GM19455 (cell line): ENCODE results near the gene ASF1B.
"Not testable (repeated sequence)": the region's sequence is repeated elsewhere in the genome, so short reads cannot be mapped to it uniquely, and the experiment has no call there.

ENCODE experiments used
- ATAC-seq: cut with Tn5 transposase; IDR thresholded peaks from one replicate; pipeline ENCODE4 v1.9.1; 2021; ENCODE audit not compliant: unreplicated experiment

The ASF1B gene

GRCh38 chr19:14160017-14160703, 23.8 kb upstream of the ASF1B start:
- no peak for ATAC-seq

DNA sequence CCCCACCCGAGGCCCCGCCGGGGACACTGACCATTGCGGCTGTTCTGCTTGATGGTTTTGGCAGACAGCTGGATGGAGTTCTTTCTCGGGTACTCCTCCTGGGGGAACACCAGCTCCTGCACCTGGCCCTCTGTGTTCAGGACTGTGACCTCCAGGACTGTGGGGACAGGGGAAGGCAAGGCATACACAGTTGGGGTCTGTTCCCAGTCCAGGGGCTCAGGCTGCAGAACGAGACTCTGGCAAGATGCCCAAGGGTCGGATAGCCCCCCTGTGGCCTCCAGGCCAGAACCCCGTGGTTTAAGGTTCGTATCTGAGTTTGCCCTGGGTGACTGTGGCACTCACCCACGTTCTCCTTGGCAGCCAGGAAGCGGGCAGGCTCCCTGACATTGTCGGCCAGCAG, 22.7 kb upstream of the ASF1B start:
- no peak for ATAC-seq

DNA sequence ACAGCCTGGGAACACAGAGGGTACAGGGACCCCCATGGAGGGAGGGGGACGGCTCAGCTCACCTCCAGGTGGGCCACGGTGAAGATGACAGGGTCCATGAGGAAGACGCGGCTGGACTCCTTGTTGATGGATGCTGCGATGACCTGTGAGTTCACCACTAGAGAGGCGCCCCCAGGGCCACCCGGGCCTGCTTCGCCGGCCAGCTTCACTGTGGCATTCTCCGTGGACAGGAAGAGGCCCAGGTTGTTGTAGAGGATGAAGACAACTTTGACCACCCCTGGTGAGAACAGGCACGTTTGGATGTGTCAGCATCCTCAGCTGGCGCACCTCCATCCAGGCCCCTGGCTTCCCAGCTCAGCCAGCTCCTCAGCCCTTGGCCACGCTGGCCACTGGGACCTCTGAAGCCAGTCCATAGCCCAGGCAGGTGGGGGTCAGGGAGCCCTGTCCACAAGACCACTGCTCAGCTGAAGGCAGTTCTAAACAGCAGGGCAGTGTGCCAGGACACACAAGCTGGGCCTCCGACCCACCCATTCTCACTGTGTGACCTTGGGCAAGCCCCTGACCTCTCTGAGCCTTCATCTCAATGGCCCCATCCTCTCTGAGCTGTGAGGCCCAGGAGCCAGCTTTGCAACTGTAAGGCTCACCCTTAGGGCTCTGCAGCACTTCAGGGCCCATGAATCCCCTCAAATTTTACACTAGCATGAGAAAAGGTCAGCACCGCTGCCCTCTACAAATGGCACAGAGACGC, 22.1 kb upstream of the ASF1B start:
- no peak for ATAC-seq

DNA sequence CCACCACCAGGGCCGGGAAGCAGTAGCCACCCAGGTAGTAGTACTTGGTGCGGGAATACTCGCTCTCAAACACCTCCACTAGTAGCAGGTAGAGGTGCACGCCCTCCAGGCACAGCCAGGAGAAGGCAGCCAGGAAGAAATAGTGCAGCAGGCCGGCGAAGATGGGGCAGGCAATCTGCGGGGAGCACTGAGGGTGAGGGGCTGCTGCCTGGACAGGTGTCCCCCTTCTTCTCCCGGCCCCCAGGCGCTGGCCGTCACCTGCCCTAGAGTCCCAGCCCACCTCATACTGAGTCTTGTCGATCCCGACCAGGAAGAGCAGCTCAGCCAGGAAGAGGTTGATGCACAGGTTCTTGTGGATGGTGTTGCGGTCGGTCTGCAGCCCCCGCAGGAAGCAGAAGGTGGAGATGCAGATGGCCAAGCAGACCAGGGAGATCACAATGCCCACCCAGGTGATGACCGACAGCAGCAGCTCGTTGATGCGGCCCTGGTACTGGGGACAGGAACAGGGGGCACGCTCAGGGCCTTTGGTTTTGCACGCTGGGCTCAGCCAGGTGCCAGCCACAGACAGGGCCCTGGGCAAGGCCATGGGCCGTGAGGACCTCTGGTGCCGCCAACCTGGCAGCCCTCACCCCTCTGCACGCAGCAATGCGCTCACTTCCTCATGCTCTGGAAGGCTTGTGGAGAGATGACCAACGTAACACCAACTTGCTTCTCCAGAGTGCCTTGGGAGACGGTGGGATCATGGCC, 20.8 kb upstream of the ASF1B start:
- no peak for ATAC-seq

- ATAC-seq: no peak
These were observed 19.7 kb upstream of the ASF1B start for GRCh38 chr19:14156122-14156521.

GRCh38 chr19:14155371-14155770, 19.0 kb upstream of the ASF1B start:
- no peak for ATAC-seq

GRCh38 chr19:14152713-14153112, 16.3 kb upstream of the ASF1B start:
- no peak for ATAC-seq

DNA sequence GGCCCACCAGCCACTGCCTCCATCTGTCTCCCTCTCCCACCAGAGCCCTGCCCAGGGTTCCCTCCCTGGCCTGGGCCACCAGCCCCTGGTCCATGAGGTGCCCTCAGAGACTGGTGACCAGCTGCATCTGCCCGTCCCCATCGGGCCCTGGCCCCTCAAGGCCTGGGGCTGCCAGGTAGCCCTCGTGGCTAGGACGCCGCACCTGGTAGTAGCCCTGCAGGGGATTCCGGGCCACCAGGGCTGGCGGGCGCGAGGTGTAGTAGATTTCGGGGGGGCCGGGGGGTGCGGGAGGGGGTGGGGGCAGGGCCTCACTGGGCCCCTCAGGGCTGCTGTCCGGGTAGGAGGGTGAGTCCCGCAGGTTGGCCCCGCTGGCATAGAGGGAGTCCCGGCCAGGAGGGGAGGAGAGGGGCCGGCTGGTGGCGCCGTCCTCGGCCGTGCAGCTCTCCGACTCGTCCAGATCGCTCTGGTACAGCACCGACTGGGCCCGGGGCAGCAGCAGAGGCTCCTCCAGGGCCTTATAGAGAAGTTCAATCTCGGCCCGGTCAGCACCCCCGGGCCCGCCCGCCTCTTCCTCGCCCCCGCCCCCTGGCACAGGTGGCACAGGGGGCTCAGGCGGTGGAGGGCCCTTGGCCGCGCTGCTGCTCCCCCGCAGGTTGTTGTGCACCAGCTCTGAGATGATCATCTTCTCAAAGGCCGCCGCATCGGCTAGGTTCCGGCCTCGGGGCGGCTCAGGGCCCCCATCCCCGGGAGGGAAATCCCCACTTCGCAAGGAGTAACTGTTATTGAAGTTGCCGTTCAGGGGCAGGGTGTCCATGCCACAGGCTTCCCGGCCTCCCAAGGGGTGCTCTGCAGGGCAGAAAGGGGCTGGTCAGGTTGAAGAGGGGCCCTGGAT, 14.6 kb upstream of the ASF1B start:
- ATAC-seq: no peak

- no peak for ATAC-seq
These were observed 13.8 kb upstream of the ASF1B start for GRCh38 chr19:14150041-14150769.

DNA sequence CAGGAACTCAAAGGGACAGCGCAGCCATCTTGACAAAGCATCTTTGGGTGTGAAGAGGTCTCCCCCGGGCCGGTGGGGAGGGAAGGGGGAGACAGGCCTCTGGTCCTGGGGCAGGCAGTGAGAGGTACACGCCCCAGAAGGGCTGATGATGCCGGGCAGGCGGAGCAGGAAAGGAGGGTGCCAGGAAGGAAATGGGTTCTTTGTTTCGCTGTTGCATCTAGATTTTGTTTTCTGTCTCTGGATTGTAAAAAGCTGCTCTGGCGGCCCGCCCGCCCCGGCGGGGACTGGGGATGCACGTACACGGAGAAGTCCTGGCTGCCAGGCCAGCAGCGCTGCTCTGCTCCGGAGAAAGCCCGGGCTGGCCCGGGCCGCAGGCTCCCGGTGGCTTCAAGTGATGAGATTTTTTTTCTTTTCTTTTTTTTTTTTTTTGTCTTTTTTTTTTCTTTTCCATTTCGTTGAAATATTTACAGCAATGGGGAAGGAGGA, 13.2 kb upstream of the ASF1B start:
- no peak for ATAC-seq

DNA sequence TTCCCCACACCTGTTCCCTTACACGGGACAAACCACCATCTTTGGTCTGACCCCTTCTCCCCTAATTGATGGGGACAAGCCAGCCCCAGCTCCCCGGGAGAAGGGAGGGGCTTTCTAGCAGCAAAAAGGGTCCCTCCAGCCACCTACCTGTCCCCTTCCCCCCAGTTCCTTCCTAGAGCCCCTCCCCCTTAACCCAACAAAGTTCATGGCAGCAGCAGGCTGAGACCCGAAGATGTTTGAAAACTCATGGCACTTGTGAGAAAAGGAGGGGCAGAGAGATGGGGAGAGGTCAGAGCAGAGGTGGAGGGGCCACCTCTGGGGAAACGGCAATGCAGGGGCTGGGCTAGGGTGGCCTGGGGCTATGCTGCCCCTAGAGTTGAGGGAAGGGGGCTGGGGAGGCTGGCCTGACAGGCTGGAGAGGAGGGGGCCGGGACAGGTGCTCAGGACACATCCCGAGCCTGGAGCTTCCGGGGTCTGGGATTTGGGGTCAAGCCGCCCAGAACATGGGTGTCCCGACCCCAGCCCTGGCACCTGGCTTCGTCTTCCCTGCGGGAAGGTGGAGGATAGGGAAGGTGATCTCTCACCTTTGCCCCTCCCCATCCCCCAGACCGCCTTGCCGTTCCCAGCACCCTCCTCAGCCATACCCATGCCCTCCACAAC, 12.5 kb upstream of the ASF1B start:
- no peak for ATAC-seq

- no peak for ATAC-seq
These were observed 11.6 kb upstream of the ASF1B start for GRCh38 chr19:14147797-14148605.

- ATAC-seq: no peak
These were observed 10.4 kb upstream of the ASF1B start for GRCh38 chr19:14146789-14147216.

DNA sequence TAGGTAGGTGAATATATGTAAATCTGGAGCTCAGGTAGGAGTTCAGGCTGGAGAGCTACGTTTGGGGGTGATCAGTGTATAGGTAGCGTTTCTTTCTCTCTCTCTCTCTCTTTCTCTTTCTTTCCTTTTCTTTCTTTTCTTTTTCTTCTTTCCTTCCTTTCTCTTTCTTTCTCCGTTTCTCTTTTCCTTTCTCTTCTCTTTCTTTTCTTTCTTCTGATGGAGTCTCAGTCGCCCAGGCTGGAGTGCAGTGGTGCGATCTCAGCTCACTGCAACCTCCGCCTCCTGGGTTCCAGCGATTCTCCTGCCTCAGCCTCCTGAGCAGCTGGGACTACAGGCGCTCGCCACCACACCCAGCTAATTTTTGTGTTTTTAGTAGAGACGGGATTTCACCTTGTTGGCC, 9.8 kb upstream of the ASF1B start:
- ATAC-seq: not testable (repeated sequence)

- no peak for ATAC-seq
These were observed 9.0 kb upstream of the ASF1B start for GRCh38 chr19:14145381-14145780.

- no peak for ATAC-seq
These were observed 6.1 kb upstream of the ASF1B start for GRCh38 chr19:14142262-14143190.

- no peak for ATAC-seq
These were observed 4.7 kb upstream of the ASF1B start for GRCh38 chr19:14141041-14141440.

DNA sequence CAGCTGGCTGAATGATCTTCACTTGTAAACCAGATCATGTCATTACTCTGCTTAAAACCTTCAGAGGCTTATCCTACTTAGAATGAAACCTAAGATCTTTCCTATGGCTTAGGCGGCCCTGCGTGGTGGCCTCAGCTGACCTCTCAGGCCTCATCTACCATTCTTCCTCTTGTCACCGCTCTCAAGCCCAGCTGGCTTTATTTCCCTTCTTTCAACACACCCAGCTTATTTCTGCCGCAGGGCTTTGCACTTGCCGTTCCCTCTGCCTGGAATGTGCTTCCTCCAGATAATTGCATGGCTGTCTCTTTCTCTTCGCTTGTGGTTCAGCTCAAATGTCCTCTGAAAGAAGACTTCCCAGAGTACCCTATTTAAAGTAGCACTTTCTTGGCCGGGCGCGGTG, 3.6 kb upstream of the ASF1B start:
- no peak for ATAC-seq
